Cortex of kidney (tissue), 1 donor: ENCODE results near the gene CNGA2.

Source experiments
- DNase-seq: peaks from one replicate; lab custom pipeline; 2025; lab: John Stamatoyannopoulos, UW

The CNGA2 gene

DNA sequence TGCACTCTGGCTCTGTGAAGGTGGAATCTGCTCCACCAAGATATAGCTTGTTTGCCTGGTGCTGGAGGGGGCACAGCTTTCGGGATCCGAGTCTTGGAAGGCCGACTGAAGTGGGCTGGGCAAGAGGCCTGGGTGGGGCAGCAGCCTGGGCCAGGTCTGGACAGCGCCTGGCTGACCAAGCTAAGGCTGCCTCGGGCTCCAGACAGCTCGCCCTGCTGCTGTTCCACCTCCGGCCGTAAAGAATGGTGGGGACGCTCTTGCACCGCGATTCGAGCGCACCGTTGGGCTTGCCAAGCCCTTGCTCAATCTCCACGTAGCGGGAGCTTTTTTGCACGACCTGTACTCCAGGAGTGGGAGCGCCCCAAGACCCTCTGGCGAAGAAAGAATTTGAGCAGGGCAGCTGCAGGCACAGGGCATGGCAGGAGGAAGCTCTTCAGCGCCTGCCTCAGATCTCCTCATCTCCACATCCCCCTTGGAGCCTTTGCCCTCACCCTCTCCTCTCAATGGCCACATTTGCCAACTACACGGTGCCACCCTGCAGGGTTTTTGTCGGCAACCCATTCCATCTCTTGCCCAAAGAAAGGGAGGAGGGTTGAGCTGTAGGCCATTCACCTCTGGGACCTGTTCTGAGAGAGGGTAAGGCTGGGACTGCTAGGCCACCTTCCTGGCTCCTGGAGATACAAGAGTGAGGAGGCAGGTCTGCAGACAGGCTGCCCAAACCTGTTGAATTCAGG, 18.9 kb downstream of the CNGA2 start:
- no peak for DNase-seq

GRCh38 chrX:151754047-151754429, 19.5 kb downstream of the CNGA2 start:
- no peak for DNase-seq

DNA sequence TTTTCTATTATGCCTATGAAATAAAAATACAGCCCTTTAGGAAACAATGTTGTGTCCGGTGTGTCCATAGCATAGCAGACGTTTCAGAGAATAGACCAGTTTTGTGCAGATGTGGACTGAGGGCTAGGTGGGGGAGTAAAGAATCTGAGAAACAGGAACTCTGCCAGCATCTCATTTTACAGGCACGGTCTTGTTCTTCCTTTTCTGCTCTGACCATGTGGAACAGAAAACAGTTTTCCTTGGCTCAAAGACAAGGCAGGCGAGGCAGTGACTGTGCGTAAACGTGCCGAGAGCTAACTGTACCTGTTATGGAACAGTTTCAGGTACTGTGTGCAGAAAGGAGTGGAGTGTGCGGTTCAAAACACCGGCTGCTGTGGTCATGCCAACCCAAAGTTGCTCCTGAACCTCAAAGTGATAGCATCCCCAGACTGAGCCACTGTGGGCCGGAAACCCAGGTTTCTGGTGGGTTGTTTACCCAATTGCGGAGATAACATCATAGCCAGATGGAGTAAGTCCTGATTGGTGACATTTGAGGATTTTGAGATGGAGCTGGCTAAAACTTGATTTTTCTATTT, 20.2 kb downstream of the CNGA2 start:
- no peak for DNase-seq

DNA sequence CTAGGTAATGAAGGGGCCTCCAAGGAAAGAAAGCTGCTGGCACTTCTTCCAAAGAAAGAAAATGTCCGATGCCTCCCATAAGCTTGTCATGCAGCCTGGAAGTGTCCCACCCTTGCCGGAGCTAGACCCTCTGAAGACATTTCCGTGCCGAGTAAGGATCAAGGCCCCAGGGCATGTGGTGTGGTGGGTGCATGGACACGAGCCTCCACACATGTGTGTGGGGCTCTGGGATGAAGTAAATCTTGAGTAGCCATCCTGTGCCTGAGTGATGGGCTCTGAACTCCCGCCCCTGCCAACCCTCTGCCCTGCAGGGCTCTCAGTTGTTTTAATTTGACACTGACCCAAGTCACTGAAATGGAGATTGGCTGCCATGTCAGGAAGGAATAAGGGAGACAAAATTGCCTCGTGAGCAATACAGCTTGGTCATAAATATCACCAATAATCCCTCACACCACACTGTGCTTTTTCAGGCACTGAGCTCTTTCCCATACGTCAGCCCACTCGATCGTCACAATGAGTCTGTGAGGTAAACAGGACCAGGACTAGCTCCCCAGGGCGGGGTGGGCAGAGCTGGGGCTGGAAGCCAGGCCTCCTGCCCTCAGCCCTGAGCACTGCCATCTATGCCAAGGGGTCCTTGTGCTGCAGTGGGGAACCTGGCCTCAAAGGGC, 24.6 kb downstream of the CNGA2 start:
- DNase-seq: no peak

DNA sequence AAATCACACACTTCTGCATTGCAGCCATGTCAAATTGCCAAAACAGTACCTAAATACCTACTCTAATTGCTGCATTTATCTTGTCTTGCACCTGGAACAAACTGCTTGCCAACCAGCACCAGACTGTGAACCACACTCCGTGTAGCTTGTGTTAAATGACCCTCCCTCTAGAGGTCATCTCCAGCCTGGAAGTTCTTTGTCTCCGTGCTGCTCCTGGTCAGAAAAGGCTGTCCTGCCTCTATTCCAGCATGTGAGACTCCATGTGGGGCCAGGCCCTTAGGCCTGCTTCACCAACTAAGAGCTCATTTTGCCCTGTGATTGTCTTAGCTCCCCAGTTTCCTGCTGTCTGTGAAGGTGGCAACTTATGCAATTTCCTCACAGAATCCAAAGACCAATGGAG, 28.3 kb downstream of the CNGA2 start:
- no peak for DNase-seq

- DNase-seq: no peak
Measured at GRCh38 chrX:151763711-151764110, 29.2 kb downstream of the CNGA2 start.

GRCh38 chrX:151765026-151765425, 30.5 kb downstream of the CNGA2 start:
- DNase-seq: no peak

DNA sequence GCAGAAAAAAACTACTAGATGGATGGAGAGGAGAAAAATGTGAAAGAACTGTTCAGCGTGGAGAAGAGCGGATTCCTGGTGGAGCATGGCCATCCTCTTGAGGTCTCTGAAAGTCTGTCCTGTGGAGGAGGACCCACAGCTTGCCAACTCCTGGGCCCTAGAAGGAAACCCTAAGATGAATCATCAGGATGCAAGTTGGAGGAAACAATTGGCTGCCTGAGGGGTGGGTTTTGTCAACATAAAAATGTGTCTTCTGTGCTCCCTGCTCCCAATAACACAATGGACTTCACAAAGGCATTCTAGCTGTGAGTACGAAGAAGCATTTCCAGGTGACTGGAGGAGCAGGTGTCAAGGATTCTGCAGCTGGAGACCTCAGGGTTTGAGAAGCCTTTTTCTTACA, 37.2 kb downstream of the CNGA2 start:
- no peak for DNase-seq

DNA sequence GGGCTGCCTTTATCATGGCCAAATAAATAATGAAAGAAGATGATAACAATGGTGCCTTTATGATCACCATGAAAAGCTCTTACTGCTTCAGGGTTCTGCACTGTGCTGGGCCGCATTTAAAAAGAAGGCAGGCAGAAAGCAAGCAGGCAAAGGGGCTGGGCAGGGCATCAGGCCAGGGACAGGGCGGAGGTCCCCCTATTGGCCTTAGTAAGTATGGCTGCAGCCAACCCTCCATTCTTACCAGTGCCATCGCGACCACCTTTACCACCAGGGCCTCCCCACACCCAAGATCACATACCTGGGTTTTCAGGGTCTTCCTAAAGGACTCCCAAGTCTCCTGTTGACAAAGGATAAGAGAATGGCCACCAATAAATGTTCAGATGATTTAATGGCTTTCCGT, 38.9 kb downstream of the CNGA2 start:
- DNase-seq: no peak

DNA sequence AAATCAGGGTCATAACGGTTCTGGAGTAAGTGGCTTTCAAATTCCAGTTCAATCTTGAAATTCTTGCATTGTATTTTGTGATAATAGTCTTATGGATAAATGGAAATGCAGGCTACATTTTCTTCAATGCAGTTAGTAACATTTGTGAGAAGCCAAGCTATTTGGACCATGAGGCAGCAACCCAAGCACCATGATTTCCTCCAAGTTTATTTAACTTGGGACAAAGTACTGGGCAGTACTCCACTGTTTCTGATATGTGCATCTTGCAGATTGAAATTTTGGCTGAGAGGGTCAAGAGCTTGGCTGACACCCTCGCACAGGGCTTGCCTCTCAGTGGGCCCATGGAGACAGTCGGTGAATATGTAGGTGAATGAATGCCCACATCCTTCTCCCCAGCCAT, 39.9 kb downstream of the CNGA2 start:
- DNase-seq: no peak

GRCh38 chrX:151776181-151776731, 41.7 kb downstream of the CNGA2 start:
- no peak for DNase-seq

DNA sequence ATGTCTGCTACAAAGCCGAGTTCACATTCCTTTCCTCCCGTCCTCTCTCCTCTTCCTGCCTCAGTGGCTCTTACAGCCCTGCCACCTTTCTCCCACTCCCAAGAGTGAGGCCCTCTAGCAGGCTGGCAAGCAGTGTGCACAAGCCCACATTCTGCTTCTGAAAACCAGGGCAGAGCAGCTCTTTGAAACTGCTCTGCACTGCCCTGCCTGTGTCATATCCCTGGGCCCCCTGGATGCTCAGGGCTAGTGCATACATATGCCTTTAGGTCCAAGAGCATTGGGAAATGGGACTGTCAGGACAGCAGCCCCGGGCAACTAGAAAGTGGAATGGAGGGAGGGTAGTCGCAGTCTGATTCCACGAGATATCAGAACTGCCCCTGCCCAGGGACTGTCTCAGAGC, 42.4 kb downstream of the CNGA2 start:
- DNase-seq: no peak

DNA sequence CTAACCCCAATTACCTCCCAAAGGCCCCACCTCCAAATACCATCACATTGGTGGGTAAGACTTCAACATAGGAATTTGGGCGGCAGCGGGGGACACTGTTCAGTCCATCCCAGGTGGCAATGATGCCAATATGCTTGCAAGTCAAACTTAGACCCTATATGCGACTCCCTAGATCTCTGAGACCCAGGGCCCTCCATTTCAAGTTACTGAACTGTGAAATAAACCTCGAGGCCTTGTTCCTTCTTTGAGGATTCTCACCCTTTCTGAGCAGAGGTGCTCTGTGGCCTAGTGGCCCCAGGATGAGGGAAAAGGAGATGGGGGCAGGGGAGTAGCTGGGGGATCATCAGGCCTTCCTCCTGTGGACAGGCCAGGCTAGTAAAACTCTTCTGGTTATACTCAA, 44.7 kb downstream of the CNGA2 start:
- no peak for DNase-seq

- no peak for DNase-seq
Measured at GRCh38 chrX:151780621-151781020, 46.1 kb downstream of the CNGA2 start.

DNA sequence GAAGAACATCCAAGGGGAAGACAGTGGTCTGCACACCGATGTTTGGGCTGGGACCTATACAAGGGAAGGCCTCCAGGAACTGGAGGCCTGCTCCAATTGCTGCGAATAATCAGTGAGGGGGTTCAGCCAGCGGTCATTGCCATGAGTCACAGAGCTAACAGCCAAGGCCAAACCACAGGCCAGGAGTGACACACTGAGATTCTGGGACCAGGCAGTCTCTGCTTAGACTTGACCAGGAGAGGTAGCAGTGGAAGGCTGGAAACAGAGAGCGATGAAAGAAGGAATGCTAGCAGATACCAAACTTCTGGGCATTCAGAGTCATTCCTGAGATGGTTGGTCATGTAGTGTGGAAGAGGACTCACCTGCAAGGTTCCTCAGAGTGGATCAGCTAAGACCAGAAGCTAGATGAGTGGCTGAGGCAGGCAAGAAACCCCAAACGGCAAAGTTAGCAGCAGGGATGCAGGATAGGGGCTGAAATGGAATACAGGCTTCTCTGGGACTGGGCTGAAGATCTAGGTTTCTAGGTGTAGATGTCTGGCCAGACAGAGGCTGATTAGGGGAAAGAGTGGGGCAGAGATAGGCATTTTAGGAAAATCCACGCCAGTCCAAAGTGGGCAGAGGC, 54.7 kb downstream of the CNGA2 start:
- DNase-seq: no peak

- no peak for DNase-seq
Measured at GRCh38 chrX:151790481-151791160, 56.1 kb downstream of the CNGA2 start.

- no peak for DNase-seq
Measured at GRCh38 chrX:151791961-151792360, 57.4 kb downstream of the CNGA2 start.

- no peak for DNase-seq
Measured at GRCh38 chrX:151792505-151792904, 58.0 kb downstream of the CNGA2 start.

GRCh38 chrX:151793886-151794285, 59.3 kb downstream of the CNGA2 start:
- no peak for DNase-seq
